ENCODE data around the gene TP53AIP1. TPM values are rescaled to one million over a fixed set of nuclear protein-coding genes. Genes with fewer than 3 reads are reported as not detected.
"Not testable (repeated sequence)": the region's sequence is repeated elsewhere in the genome, so short reads cannot be mapped to it uniquely, and the experiment has no call there.

TP53AIP1 gene
- total and polyA plus RNA-seq, 5 donors, result 0.05 TPM; not detected in 4

- DNase-seq, result no peak
- WGBS, result 74% methylated on average over 16 of the region's 16 CpGs
- intact Hi-C loops (cut with DNase I), result no loop called here
- H3K9me3 ChIP-seq (ENCODE audit: control insufficient read depth, low read length), result no peaks in the 10 kb centered on the region
- H3K27ac ChIP-seq (ENCODE audit: low read length), result no peak overlapping the region
- no peak overlapping the region for H3K4me3 ChIP-seq (ENCODE audit: low read length)
- H3K27me3 ChIP-seq (ENCODE audit: control insufficient read depth, insufficient read depth), result no peaks in the 10 kb centered on the region
- peaks cover 5% of the 10 kb centered on the region for H3K4me1 ChIP-seq (ENCODE audit: control insufficient read depth, insufficient read depth, low read length)
- no peak for ATAC-seq
These were observed 18.0 kb downstream of the TP53AIP1 start for GRCh38 chr11:128924510-128925249.

- H3K4me1 ChIP-seq (ENCODE audit: control insufficient read depth, insufficient read depth, low read length), result peaks cover 5% of the 10 kb centered on the region
- no peak overlapping the region for H3K4me3 ChIP-seq (ENCODE audit: low read length)
- no peaks in the 10 kb centered on the region for H3K9me3 ChIP-seq (ENCODE audit: control insufficient read depth, low read length)
- H3K27me3 ChIP-seq (ENCODE audit: control insufficient read depth, insufficient read depth), result no peaks in the 10 kb centered on the region
- no peak overlapping the region for H3K27ac ChIP-seq (ENCODE audit: low read length)
- 79% methylated on average over 7 of the region's 7 CpGs for WGBS
- ATAC-seq (no peak), DNase-seq (no peak)
- intact Hi-C loops (cut with DNase I), result no loop called here
These were observed 18.6 kb downstream of the TP53AIP1 start for GRCh38 chr11:128924104-128924503.

- Histone ChIP-seq H3K9me3 (ENCODE audit: control insufficient read depth, low read length) (no peaks in the 10 kb centered on the region), H3K4me1 (ENCODE audit: control insufficient read depth, insufficient read depth, low read length) (peaks cover 5% of the 10 kb centered on the region), H3K27ac (ENCODE audit: low read length) (no peak overlapping the region), H3K27me3 (ENCODE audit: control insufficient read depth, insufficient read depth) (no peaks in the 10 kb centered on the region), H3K4me3 (ENCODE audit: low read length) (no peak overlapping the region)
- 77% methylated on average over 4 of the region's 4 CpGs for WGBS
- no peak for DNase-seq
- ATAC-seq, result no peak
- intact Hi-C loops (cut with DNase I), result no loop called here
These were observed 20.9 kb downstream of the TP53AIP1 start for GRCh38 chr11:128921793-128922192.

- H3K9me3 ChIP-seq (ENCODE audit: control insufficient read depth, low read length), result no peaks in the 10 kb centered on the region
- no peak overlapping the region for H3K27ac ChIP-seq (ENCODE audit: low read length)
- H3K4me1 ChIP-seq (ENCODE audit: control insufficient read depth, insufficient read depth, low read length), result peaks cover 5% of the 10 kb centered on the region
- no peak for DNase-seq
- ATAC-seq, result no peak
- H3K27me3 ChIP-seq (ENCODE audit: control insufficient read depth, insufficient read depth), result no peaks in the 10 kb centered on the region
- intact Hi-C loops (cut with DNase I), result no loop called here
- 71% methylated on average over 15 of the region's 15 CpGs for WGBS
- H3K4me3 ChIP-seq (ENCODE audit: low read length), result no peak overlapping the region
These were observed 22.0 kb downstream of the TP53AIP1 start for GRCh38 chr11:128920666-128921065.

GRCh38 chr11:128919635-128920034 is 23.0 kb downstream of the TP53AIP1 start:
- 81% methylated on average over 7 of the region's 7 CpGs for WGBS
- peak in 1 of 3 donors; percentile 22 for DNase-seq

GRCh38 chr11:128919216-128919615 is 23.5 kb downstream of the TP53AIP1 start:
- Histone ChIP-seq H3K4me1 (ENCODE audit: control insufficient read depth, insufficient read depth, low read length) (peaks cover 5% of the 10 kb centered on the region), H3K4me3 (ENCODE audit: low read length) (no peak overlapping the region), H3K9me3 (ENCODE audit: control insufficient read depth, low read length) (no peaks in the 10 kb centered on the region), H3K27ac (ENCODE audit: low read length) (no peak overlapping the region), H3K27me3 (ENCODE audit: control insufficient read depth, insufficient read depth) (no peaks in the 10 kb centered on the region)
- peak in 1 of 3 donors; percentile 38 for DNase-seq
- no peak for ATAC-seq
- WGBS, result 64% methylated on average over 5 of the region's 5 CpGs
- intact Hi-C loops (cut with DNase I), result no loop called here

More at GRCh38 chr11:128919635-128920034, 23.0 kb downstream of the TP53AIP1 start:
- intact Hi-C loops (cut with DNase I); H3K4me1 ChIP-seq (ENCODE audit: control insufficient read depth, insufficient read depth, low read length); H3K9me3 ChIP-seq (ENCODE audit: control insufficient read depth, low read length); H3K27me3 ChIP-seq (ENCODE audit: control insufficient read depth, insufficient read depth); ATAC-seq; H3K4me3 ChIP-seq (ENCODE audit: low read length); H3K27ac ChIP-seq (ENCODE audit: low read length): not testable (repeated sequence)

- DNase-seq (no peak), ATAC-seq (peak in 1 of 2 donors; percentile 36)
- Histone ChIP-seq H3K27me3 (ENCODE audit: control insufficient read depth, insufficient read depth) (no peaks in the 10 kb centered on the region), H3K4me1 (ENCODE audit: control insufficient read depth, insufficient read depth, low read length) (peaks cover 5% of the 10 kb centered on the region), H3K4me3 (ENCODE audit: low read length) (no peak overlapping the region), H3K9me3 (ENCODE audit: control insufficient read depth, low read length) (no peaks in the 10 kb centered on the region), H3K27ac (ENCODE audit: low read length) (peak overlapping the region; percentile 11)
- whole genome bisulfite sequencing, result 49% methylated on average over 5 of the region's 5 CpGs
- intact Hi-C loops (cut with DNase I), result no loop called here
These were observed 25.4 kb downstream of the TP53AIP1 start for GRCh38 chr11:128917144-128917724.

GRCh38 chr11:128916681-128917080 is 26.0 kb downstream of the TP53AIP1 start:
- H3K27me3 ChIP-seq (ENCODE audit: control insufficient read depth, insufficient read depth), result no peaks in the 10 kb centered on the region
- H3K4me3 ChIP-seq (ENCODE audit: low read length), result no peak overlapping the region
- WGBS, result 93% methylated on average over 2 of the region's 2 CpGs
- no peaks in the 10 kb centered on the region for H3K9me3 ChIP-seq (ENCODE audit: control insufficient read depth, low read length)
- H3K27ac ChIP-seq (ENCODE audit: low read length), result no peak overlapping the region
- DNase-seq (peak in 1 of 3 donors; percentile 41), ATAC-seq (no peak)
- peaks cover 5% of the 10 kb centered on the region for H3K4me1 ChIP-seq (ENCODE audit: control insufficient read depth, insufficient read depth, low read length)
- intact Hi-C loops (cut with DNase I), result no loop called here

- no peak for ATAC-seq
- H3K4me3 ChIP-seq (ENCODE audit: low read length), result no peak overlapping the region
- no peak overlapping the region for H3K27ac ChIP-seq (ENCODE audit: low read length)
- DNase-seq, result no peak
- H3K9me3 ChIP-seq (ENCODE audit: control insufficient read depth, low read length), result no peaks in the 10 kb centered on the region
- WGBS, result 78% methylated on average over 3 of the region's 3 CpGs
- no peaks in the 10 kb centered on the region for H3K27me3 ChIP-seq (ENCODE audit: control insufficient read depth, insufficient read depth)
- peaks cover 5% of the 10 kb centered on the region for H3K4me1 ChIP-seq (ENCODE audit: control insufficient read depth, insufficient read depth, low read length)
- intact Hi-C loops (cut with DNase I), result no loop called here
These were observed 26.6 kb downstream of the TP53AIP1 start for GRCh38 chr11:128916037-128916572.

- H3K4me3 ChIP-seq (ENCODE audit: low read length), result no peak overlapping the region
- H3K9me3 ChIP-seq (ENCODE audit: control insufficient read depth, low read length), result no peaks in the 10 kb centered on the region
- peak in 1 of 3 donors; percentile 28 for DNase-seq
- 37% methylated on average over 6 of the region's 6 CpGs for WGBS
- H3K27ac ChIP-seq (ENCODE audit: low read length), result no peak overlapping the region
- peaks cover 4% of the 10 kb centered on the region for H3K4me1 ChIP-seq (ENCODE audit: control insufficient read depth, insufficient read depth, low read length)
- H3K27me3 ChIP-seq (ENCODE audit: control insufficient read depth, insufficient read depth), result no peaks in the 10 kb centered on the region
- ATAC-seq, result peak; percentile 32 to 55
- intact Hi-C loops (cut with DNase I), result no loop called here
These were observed 27.5 kb downstream of the TP53AIP1 start for GRCh38 chr11:128915149-128915521.

Data from right cardiac atrium (tissue), 5 donors.